Ishikawa (cell line): ENCODE results near the gene SCN3B.

Source experiments
- CEBPB ChIP-seq: IDR thresholded peaks from 2 replicates; pipeline ENCODE4 v1.6.1; 2012
- CREB1 ChIP-seq: IDR thresholded peaks from 2 replicates; pipeline ENCODE4 v1.6.1; 2012; ENCODE audit warnings: low read depth
- EGR1 ChIP-seq: IDR thresholded peaks from 2 replicates; pipeline ENCODE4 v1.6.1; 2012
- EP300 ChIP-seq: IDR thresholded peaks from 2 replicates; pipeline ENCODE4 v1.6.1; 2012; ENCODE audit warnings: borderline replicate concordance
- FOXM1 ChIP-seq: IDR thresholded peaks from 2 replicates; pipeline ENCODE4 v1.6.1; 2012; ENCODE audit warnings: low read depth, borderline replicate concordance
- NFIC ChIP-seq: IDR thresholded peaks from 2 replicates; pipeline ENCODE4 v1.6.1; 2012
- RAD21 ChIP-seq: IDR thresholded peaks from 2 replicates; pipeline ENCODE4 v1.6.1; 2012; ENCODE audit warnings: low read depth
- TAF1 ChIP-seq: IDR thresholded peaks from 2 replicates; pipeline ENCODE4 v1.6.1; 2012; ENCODE audit warnings: low read depth, mild to moderate bottlenecking
- TCF12 ChIP-seq: IDR thresholded peaks from 2 replicates; pipeline ENCODE4 v1.6.1; 2012; ENCODE audit warnings: low read depth
- TEAD4 ChIP-seq: IDR thresholded peaks from 2 replicates; pipeline ENCODE4 v1.6.1; 2012
- YY1 ChIP-seq: IDR thresholded peaks from 2 replicates; pipeline ENCODE4 v1.6.1; 2012; ENCODE audit warnings: low read depth
- ZBTB7A ChIP-seq: IDR thresholded peaks from 2 replicates; pipeline ENCODE4 v1.6.1; 2012; ENCODE audit warnings: low read depth
- TF ChIP-seq, protein P1 (sequence below): IDR thresholded peaks from 2 replicates; pipeline ENCODE4 v1.6.1; 2012
- TF ChIP-seq, protein P2 (sequence below): IDR thresholded peaks from 2 replicates; pipeline ENCODE4 v1.6.1; 2012; ENCODE audit warnings: low read depth, mild to moderate bottlenecking
- TF ChIP-seq, protein P3 (sequence below): IDR thresholded peaks from 2 replicates; pipeline ENCODE4 v1.6.1; 2012

The SCN3B gene

DNA sequence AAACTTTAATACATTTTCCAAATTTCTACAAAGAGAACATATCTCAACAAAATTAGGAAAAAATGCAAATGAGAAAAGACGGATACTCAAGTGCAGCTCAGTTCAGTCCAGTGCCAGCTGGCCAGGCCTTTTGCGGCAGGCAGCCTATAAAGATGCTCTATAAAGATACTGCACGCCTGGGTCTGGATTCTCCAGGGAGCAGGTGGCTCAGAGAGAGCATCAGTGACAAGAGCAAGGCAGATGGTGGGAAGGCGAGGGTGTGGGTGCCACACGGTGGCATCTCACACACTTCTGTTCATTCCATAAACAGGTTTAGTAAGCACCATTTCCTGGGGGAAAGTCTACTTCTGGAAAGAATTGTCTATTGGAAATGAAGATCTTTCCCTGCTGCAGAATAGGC lies 18.1 kb upstream of the SCN3B start:
- TF ChIP-seq, protein P1, sequence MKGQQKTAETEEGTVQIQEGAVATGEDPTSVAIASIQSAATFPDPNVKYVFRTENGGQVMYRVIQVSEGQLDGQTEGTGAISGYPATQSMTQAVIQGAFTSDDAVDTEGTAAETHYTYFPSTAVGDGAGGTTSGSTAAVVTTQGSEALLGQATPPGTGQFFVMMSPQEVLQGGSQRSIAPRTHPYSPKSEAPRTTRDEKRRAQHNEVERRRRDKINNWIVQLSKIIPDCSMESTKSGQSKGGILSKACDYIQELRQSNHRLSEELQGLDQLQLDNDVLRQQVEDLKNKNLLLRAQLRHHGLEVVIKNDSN, result no peak
- TF ChIP-seq, protein P2, sequence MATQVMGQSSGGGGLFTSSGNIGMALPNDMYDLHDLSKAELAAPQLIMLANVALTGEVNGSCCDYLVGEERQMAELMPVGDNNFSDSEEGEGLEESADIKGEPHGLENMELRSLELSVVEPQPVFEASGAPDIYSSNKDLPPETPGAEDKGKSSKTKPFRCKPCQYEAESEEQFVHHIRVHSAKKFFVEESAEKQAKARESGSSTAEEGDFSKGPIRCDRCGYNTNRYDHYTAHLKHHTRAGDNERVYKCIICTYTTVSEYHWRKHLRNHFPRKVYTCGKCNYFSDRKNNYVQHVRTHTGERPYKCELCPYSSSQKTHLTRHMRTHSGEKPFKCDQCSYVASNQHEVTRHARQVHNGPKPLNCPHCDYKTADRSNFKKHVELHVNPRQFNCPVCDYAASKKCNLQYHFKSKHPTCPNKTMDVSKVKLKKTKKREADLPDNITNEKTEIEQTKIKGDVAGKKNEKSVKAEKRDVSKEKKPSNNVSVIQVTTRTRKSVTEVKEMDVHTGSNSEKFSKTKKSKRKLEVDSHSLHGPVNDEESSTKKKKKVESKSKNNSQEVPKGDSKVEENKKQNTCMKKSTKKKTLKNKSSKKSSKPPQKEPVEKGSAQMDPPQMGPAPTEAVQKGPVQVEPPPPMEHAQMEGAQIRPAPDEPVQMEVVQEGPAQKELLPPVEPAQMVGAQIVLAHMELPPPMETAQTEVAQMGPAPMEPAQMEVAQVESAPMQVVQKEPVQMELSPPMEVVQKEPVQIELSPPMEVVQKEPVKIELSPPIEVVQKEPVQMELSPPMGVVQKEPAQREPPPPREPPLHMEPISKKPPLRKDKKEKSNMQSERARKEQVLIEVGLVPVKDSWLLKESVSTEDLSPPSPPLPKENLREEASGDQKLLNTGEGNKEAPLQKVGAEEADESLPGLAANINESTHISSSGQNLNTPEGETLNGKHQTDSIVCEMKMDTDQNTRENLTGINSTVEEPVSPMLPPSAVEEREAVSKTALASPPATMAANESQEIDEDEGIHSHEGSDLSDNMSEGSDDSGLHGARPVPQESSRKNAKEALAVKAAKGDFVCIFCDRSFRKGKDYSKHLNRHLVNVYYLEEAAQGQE, result no peak
- TF ChIP-seq EP300 (no peak), ZBTB7A (no peak), NFIC (no peak), CREB1 (no peak), CEBPB (no peak), TAF1 (no peak), FOXM1 (no peak), EGR1 (no peak), TCF12 (no peak), TEAD4 (no peak), YY1 (no peak), RAD21 (no peak)
- TF ChIP-seq, protein P3, sequence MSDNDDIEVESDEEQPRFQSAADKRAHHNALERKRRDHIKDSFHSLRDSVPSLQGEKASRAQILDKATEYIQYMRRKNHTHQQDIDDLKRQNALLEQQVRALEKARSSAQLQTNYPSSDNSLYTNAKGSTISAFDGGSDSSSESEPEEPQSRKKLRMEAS, result no peak

DNA sequence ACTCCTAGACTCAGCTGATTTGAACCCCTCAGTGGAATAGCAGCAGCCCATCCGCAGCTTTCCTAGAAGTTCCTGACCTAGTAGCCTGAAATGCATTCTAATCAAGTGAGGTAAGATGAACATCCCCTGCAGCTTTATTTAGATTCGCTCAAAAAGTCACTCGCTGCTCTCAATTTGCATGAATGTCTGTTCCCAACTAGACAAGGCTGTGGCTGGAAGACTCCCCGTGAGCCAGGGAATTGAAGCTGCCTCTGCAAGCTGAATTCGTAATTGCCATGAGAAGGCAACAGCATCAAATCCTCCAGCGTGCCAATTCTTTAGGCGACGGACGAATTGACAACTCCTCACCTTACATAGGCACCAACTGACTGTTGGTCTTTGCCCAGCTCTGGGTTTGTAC lies 17.1 kb upstream of the SCN3B start:
- no peak for TF ChIP-seq YY1

DNA sequence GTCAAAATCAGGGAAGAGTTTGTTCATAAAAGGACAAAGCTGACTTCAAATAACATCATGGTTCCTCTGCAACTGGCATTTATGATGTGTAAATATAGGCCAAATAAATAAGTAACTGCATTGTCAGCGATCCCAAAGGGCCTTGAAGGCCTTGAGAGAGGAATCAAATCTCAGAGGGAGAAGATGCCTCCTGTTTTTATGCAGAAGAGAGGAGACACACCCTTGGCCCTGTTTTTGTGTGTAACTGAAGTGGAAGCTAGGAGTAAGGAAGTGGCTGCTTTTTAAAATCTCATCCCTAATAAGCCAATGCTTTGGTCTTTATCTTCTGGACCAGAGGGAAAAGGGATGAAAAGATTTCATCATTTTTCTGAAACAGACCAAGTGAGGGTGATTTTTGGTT lies 15.7 kb upstream of the SCN3B start:
- no peak for TF ChIP-seq TAF1
- no peak for TF ChIP-seq EGR1
- TF ChIP-seq, protein P3, result no peak
- TF ChIP-seq TEAD4, result no peak
- TF ChIP-seq, protein P2, result no peak
- TF ChIP-seq EP300, result no peak
- no peak for TF ChIP-seq ZBTB7A
- no peak for TF ChIP-seq NFIC
- no peak for TF ChIP-seq CREB1
- no peak for TF ChIP-seq TCF12
- TF ChIP-seq FOXM1, result no peak
- no peak for TF ChIP-seq RAD21
- TF ChIP-seq YY1, result no peak
- TF ChIP-seq, protein P1, result no peak
- TF ChIP-seq CEBPB, result no peak

DNA sequence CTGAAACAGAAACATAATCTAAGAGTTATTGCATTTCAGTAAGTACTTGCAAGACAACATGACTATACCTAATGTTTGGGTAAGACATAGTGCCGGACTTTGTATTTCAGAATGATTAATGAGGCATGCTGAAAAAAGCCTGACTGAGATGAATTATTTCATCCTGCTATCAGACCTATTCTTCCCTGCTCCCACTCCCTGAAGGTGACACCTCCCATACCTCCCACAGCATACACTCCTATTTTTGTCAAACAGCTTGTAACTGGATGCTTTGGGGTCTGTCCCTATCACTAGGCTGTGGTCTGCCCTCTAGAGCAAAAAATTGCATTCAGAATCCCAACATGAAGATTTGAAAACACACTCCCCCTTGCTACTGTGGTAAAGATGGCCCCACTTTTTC lies 10.9 kb upstream of the SCN3B start:
- TF ChIP-seq RAD21 (no peak), CREB1 (no peak), TAF1 (no peak)
- TF ChIP-seq, protein P3, result no peak

DNA sequence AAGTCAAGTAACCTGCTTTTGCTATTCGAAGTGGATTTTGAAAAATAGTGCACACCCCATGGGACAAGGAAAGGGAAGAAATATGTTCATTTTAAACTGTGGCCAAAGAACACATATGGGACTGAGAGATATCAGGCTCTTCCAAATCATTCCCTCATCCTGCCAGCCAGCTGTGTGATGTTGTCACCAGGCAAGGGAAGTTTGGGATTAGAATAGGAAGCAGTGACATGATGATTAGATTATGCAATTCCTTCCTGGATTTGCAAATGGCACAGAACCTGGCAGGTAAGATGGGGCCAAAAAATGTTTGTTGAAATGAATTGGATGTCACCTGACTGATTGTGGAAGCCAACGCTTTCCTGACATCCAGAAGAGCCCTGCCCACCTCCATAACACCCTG lies 4.9 kb upstream of the SCN3B start:
- TF ChIP-seq CREB1 (no peak), EGR1 (no peak), YY1 (no peak)
- TF ChIP-seq, protein P2, result no peak
- TF ChIP-seq, protein P3, result no peak
